Endodermal cell (in vitro differentiated cells): ENCODE data around the gene ANKS1B. TPM values are rescaled to one million over a fixed set of nuclear protein-coding genes. Genes with fewer than 3 reads are reported as not detected.
"Not testable (repeated sequence)": the region's sequence is repeated elsewhere in the genome, so short reads cannot be mapped to it uniquely, and the experiment has no call there.

Experiments used
- DNase-seq: peaks from one replicate; pipeline ENCODE4 v3.0.0-alpha.2; 2017
- H3K27ac ChIP-seq: 2 replicates; pipeline ENCODE4 v1.5.1; 2013; ENCODE audit warnings: mild to moderate bottlenecking, low read depth, low read length, moderate library complexity
- H3K27me3 ChIP-seq: 2 replicates; pipeline ENCODE4 v1.6.1; 2013; ENCODE audit warnings: mild to moderate bottlenecking, low read length, moderate library complexity; ENCODE audit not compliant: insufficient read depth, control insufficient read depth, poor library complexity, severe bottlenecking
- H3K36me3 ChIP-seq: 2 replicates; pipeline ENCODE4 v1.7.0; 2013; ENCODE audit warnings: mild to moderate bottlenecking, low read length, moderate library complexity; ENCODE audit not compliant: control insufficient read depth, insufficient read depth
- H3K4me1 ChIP-seq: one replicate; pipeline ENCODE4 v1.7.0; 2013; ENCODE audit warnings: low read length; ENCODE audit not compliant: control insufficient read depth, insufficient read depth
- H3K4me3 ChIP-seq: 2 replicates; pipeline ENCODE4 v1.5.1; 2013; ENCODE audit warnings: mild to moderate bottlenecking, low read length, moderate library complexity
- H3K9ac ChIP-seq: 2 replicates; pipeline ENCODE4 v1.6.1; 2013; ENCODE audit warnings: mild to moderate bottlenecking, low read length, moderate library complexity; ENCODE audit not compliant: poor library complexity, severe bottlenecking; ENCODE audit errors: extremely low read depth
- H3K9me3 ChIP-seq: 2 replicates; pipeline ENCODE4 v1.6.1; 2013; ENCODE audit warnings: mild to moderate bottlenecking, low read length, moderate library complexity; ENCODE audit not compliant: control insufficient read depth
- H3K27ac Mint-ChIP-seq: 2 replicates; pipeline ENCODE4 v1.8.0; 2020; ENCODE audit warnings: mixed read lengths
- H3K27me3 Mint-ChIP-seq: 2 replicates; pipeline ENCODE4 v1.8.0; 2021; ENCODE audit warnings: mild to moderate bottlenecking, mixed read lengths; ENCODE audit not compliant: insufficient read depth
- H3K36me3 Mint-ChIP-seq: 2 replicates; pipeline ENCODE4 v1.8.0; 2020; ENCODE audit warnings: low read depth, mixed read lengths
- H3K4me1 Mint-ChIP-seq: 2 replicates; pipeline ENCODE4 v1.8.0; 2020; ENCODE audit warnings: mixed read lengths
- H3K4me3 Mint-ChIP-seq: 2 replicates; pipeline ENCODE4 v1.8.0; 2020; ENCODE audit warnings: mild to moderate bottlenecking, moderate library complexity, mixed read lengths
- H3K9me3 Mint-ChIP-seq: 2 replicates; pipeline ENCODE4 v1.8.0; 2020; ENCODE audit warnings: mild to moderate bottlenecking, mixed read lengths
- WGBS, 2 experiments: methylation state at CpG; one replicate each; pipeline versions ENCODE4 v1.1.5 to v1.1.7; 2013; ENCODE audit warnings: missing lambda C conversion rate in 2 of 2, mixed read lengths in 1 of 2; ENCODE audit not compliant: insufficient coverage in 1 of 2, insufficient read length in 1 of 2; 5-methylcytosine and 5-hydroxymethylcytosine counted together
- total RNA-seq, 2 donors: library from RNA; stranded (reverse); fragmentation: NEBNext Ultra II Directional in 1 of 2; extraction: Animal tissue kit (Norgen Biotek cat#: 25700) in 1 of 2; gene quantifications; 2 replicates in 1 of 2; 3 replicates in 1 of 2; pipeline ENCODE4 v1.2.1, GENCODE V29; 2021
- TF ChIP-seq, protein P1 (sequence below): fragments of 200-600 bp; sonication (generic); conservative IDR thresholded peaks from 2 replicates; pipeline ENCODE4 v1.5.0; 2021; ENCODE audit warnings: antibody characterized with exemption, mild to moderate bottlenecking

The ANKS1B gene
- total RNA-seq, 2 donors from 2014 or later = 28.5 to 65.8 TPM

DNA sequence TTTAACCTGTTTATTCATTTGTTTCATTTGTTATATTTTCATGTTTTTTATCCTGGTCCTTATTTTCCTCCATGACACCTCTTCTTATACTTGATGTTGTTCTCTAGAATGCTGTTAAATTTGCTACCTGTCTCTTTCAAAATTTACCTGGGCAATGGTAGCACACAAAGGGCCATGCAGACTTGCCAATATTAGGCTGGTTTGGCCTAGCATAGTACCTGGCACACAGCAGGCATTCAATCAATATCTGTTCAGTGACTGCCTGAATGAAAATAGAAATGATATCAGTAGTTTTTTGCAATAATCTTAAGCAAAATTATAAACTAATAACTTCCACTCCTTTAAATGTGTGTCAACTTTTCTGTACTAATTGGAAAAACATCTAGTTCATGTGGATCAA is 1014.5 kb downstream of the ANKS1B start:
- H3K36me3 ChIP-seq = no peaks in the 10 kb centered on the region
- no peaks in the 10 kb centered on the region for H3K9me3 ChIP-seq
- peaks cover 44% of the 10 kb centered on the region for H3K27me3 ChIP-seq
- Mint-ChIP-seq H3K36me3 (no peaks in the 10 kb centered on the region), H3K4me3 (no peak overlapping the region), H3K9me3 (peaks cover 2% of the 10 kb centered on the region), H3K27ac (no peak overlapping the region), H3K27me3 (peaks cover 28% of the 10 kb centered on the region), H3K4me1 (peaks cover 6% of the 10 kb centered on the region)
- TF ChIP-seq, protein P1, sequence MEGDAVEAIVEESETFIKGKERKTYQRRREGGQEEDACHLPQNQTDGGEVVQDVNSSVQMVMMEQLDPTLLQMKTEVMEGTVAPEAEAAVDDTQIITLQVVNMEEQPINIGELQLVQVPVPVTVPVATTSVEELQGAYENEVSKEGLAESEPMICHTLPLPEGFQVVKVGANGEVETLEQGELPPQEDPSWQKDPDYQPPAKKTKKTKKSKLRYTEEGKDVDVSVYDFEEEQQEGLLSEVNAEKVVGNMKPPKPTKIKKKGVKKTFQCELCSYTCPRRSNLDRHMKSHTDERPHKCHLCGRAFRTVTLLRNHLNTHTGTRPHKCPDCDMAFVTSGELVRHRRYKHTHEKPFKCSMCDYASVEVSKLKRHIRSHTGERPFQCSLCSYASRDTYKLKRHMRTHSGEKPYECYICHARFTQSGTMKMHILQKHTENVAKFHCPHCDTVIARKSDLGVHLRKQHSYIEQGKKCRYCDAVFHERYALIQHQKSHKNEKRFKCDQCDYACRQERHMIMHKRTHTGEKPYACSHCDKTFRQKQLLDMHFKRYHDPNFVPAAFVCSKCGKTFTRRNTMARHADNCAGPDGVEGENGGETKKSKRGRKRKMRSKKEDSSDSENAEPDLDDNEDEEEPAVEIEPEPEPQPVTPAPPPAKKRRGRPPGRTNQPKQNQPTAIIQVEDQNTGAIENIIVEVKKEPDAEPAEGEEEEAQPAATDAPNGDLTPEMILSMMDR = no peak
- no peak overlapping the region for H3K4me3 ChIP-seq
- H3K4me1 ChIP-seq = no peaks in the 10 kb centered on the region
- no peak for DNase-seq
- H3K27ac ChIP-seq = no peak overlapping the region
- no peak overlapping the region for H3K9ac ChIP-seq

DNA sequence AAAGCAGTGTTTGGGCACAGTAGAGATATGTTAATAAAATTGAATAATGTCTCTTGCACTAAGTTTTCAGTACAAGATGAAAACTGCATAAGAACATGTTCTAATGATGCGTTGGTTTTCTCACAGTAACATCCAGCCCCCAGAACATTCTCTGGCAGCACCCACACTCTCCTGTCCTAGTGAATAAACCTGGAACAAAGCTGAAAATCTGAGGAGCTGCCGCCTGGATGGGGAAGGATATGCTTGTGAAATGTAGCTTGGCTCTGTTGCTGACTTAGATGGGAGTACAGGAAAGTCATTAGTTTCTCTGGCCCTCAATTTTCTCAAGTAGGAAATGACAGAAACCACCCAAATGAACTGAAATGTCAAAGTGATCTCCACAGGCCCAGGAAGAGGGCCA is 1015.8 kb downstream of the ANKS1B start:
- no peak overlapping the region for H3K4me3 Mint-ChIP-seq
- TF ChIP-seq, protein P1 = no peak
- peaks cover 16% of the 10 kb centered on the region for H3K27me3 Mint-ChIP-seq
- peaks cover 6% of the 10 kb centered on the region for H3K4me1 Mint-ChIP-seq
- no peak overlapping the region for H3K27ac Mint-ChIP-seq
- no peaks in the 10 kb centered on the region for H3K36me3 ChIP-seq
- no peaks in the 10 kb centered on the region for H3K36me3 Mint-ChIP-seq
- no peak for DNase-seq
- H3K9ac ChIP-seq = no peak overlapping the region
- H3K9me3 Mint-ChIP-seq = peaks cover 2% of the 10 kb centered on the region
- H3K27me3 ChIP-seq = peaks cover 32% of the 10 kb centered on the region
- H3K27ac ChIP-seq = no peak overlapping the region
- H3K9me3 ChIP-seq = no peaks in the 10 kb centered on the region
- no peaks in the 10 kb centered on the region for H3K4me1 ChIP-seq
- H3K4me3 ChIP-seq = no peak overlapping the region
- 92% methylated on average over 2 of the region's 2 CpGs; no CpG with 5 or more reads in 1 of the 2 experiments for WGBS, 2 experiments

DNA sequence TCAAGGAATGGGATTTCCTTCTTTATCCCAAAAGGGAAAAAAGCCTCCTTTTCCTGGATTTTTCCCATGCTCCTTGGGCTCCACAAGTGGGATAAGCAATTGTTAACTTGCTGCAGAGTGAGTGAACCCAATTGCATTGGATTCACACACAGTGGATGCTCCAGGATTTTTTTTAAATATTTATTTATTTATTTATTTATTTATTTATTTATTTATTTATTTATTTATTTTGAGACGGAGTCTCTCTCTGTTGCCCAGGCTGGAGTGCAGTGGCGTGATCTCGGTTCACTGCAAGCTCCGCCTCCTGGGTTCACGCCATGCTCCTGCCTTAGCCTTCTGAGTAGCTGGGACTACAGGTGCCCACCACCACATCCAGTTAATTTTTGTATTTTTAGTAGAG is 1027.6 kb downstream of the ANKS1B start:
- not testable (repeated sequence) for H3K4me1 Mint-ChIP-seq, H3K27me3 ChIP-seq, H3K36me3 Mint-ChIP-seq, H3K27ac Mint-ChIP-seq, H3K4me3 ChIP-seq, H3K27me3 Mint-ChIP-seq, H3K27ac ChIP-seq, H3K9me3 ChIP-seq, H3K4me3 Mint-ChIP-seq, H3K9ac ChIP-seq, H3K36me3 ChIP-seq, H3K9me3 Mint-ChIP-seq, H3K4me1 ChIP-seq, DNase-seq
- 93 to 97% methylated on average over 2 to 5 of the region's 5 CpGs for WGBS, 2 experiments

DNA sequence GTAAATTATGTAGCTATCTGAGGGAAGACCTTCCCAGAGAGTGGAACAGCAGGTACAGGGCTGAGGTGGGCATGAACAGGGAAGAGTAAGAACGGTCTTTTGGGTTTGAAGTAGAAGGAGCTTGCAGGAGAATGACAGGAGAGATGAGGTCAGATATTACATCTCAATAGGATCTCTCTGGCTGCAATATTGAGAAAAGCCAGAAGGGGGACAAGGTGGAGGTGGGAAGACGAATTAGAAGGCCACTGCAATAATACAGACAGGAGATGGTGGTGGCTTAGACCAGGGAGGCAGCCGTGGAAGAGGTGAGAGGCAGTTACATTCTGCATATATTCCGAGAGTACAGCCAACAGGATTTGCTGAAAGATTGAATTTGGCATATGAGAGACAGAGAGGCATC is 1029.5 kb downstream of the ANKS1B start:
- peak; percentile 88 for DNase-seq
- peaks cover 7% of the 10 kb centered on the region for H3K4me1 Mint-ChIP-seq
- Histone ChIP-seq H3K4me3 (no peak overlapping the region), H3K9me3 (no peaks in the 10 kb centered on the region), H3K9ac (no peak overlapping the region), H3K27ac (no peak overlapping the region), H3K4me1 (no peaks in the 10 kb centered on the region), H3K27me3 (no peaks in the 10 kb centered on the region), H3K36me3 (no peaks in the 10 kb centered on the region)
- no peaks in the 10 kb centered on the region for H3K36me3 Mint-ChIP-seq
- TF ChIP-seq, protein P1 = peak; percentile 79
- 51 to 58% methylated on average over 4 of the region's 4 CpGs for WGBS, 2 experiments
- no peak overlapping the region for H3K27ac Mint-ChIP-seq
- H3K4me3 Mint-ChIP-seq = no peak overlapping the region
- no peaks in the 10 kb centered on the region for H3K27me3 Mint-ChIP-seq
- H3K9me3 Mint-ChIP-seq = no peaks in the 10 kb centered on the region
